HepG2 (cell line): Measurements from ENCODE around the gene MBTPS2. TPM values are rescaled to one million over a fixed set of nuclear protein-coding genes. Genes with fewer than 3 reads are reported as not detected.
"Not testable (repeated sequence)": the region's sequence is repeated elsewhere in the genome, so short reads cannot be mapped to it uniquely, and the experiment has no call there.

Source experiments
- ATAC-seq: fragments of 200-7000 bp; cut with Tn5 transposase; 3 replicates; pipeline ENCODE4 v1.9.1; 2020; ENCODE audit warnings: mild to moderate bottlenecking, moderate library complexity
- BruUV-seq: library from RNA; stranded (reverse); fragments of 400-500 nt; replicated peaks from 2 replicates; lab custom pipeline; 2021; lab: Mats Ljungman, UMichigan
- CTCF ChIA-PET: fragments of 300-600 bp; formaldehyde crosslinking; extraction: SDS; loops from one replicate; lab custom pipeline; 2021; ENCODE audit warnings: low total read pairs, inconsistent platforms, low intra/inter-chr PET ratio; lab: Yijun Ruan, JAX
- POLR2A ChIA-PET: fragments of 350-600 bp; sonication (Branson Sonifier 250); formaldehyde crosslinking; loops from one replicate; lab custom pipeline; 2020; ENCODE audit warnings: antibody characterized with exemption, inconsistent platforms; lab: Yijun Ruan, JAX
- DNase-seq: peaks from one replicate; pipeline ENCODE4 v3.0.0-alpha.2; 2015; ENCODE audit warnings: low spot score
- FAIRE-seq: peaks from 3 replicates; lab custom pipeline; 2011; peaks lifted over from hg19 to GRCh38; lab: Jason Lieb, UNC
- H2AFZ ChIP-seq: one replicate; pipeline ENCODE4 v1.6.1; 2011; ENCODE audit warnings: low read length, inconsistent platforms
- H3K27ac ChIP-seq: fragments of 300-600 bp; 3 replicates; pipeline ENCODE4 v1.8.0; 2011; ENCODE audit warnings: mixed run types, mild to moderate bottlenecking, mixed read lengths, low read length, inconsistent platforms; ENCODE audit not compliant: insufficient read depth; ENCODE audit errors: extremely low read length
- H3K27me3 ChIP-seq, 2 experiments: fragments of 200-600 bp in 1 of 2; 2 replicates in 1 of 2; 3 replicates in 1 of 2; pipeline versions ENCODE4 v1.6.0 to v1.8.0; 2011; ENCODE audit warnings: low read length in 2 of 2, mild to moderate bottlenecking in 2 of 2, moderate library complexity in 2 of 2, inconsistent platforms in 1 of 2; ENCODE audit not compliant: insufficient read depth in 2 of 2, control insufficient read depth in 1 of 2
- H3K36me3 ChIP-seq, 2 experiments: fragments of 200-600 bp in 1 of 2; replicated peaks in 1 of 2; 2 replicates in 1 of 2; 3 replicates in 1 of 2; pipeline versions ENCODE4 v1.5.1 to v1.8.0; 2011; ENCODE audit warnings: low read length in 2 of 2, inconsistent platforms in 1 of 2; ENCODE audit not compliant: insufficient read depth in 2 of 2, control insufficient read depth in 1 of 2
- H3K4me1 ChIP-seq: 2 replicates; pipeline ENCODE4 v1.5.1; 2012; ENCODE audit warnings: low read length, inconsistent platforms; ENCODE audit not compliant: insufficient read depth
- H3K4me2 ChIP-seq: 2 replicates; pipeline ENCODE4 v1.6.0; 2011; ENCODE audit warnings: low read depth, low read length, inconsistent platforms
- H3K4me3 ChIP-seq, 3 experiments: fragments of 200-600 bp in 1 of 3; sonication (generic), shearing (Covaris generic) in 1 of 3; replicated peaks in 1 of 3; 2 replicates each; pipeline ENCODE4 v1.5.1; 2011 to 2016; ENCODE audit warnings: low read length in 3 of 3, inconsistent platforms in 2 of 3, low read depth in 2 of 3, mild to moderate bottlenecking in 2 of 3, control low read depth in 1 of 3, mixed read lengths in 1 of 3; ENCODE audit not compliant: insufficient read depth in 1 of 3
- H3K79me2 ChIP-seq: one replicate; pipeline ENCODE4 v1.6.1; 2011; ENCODE audit warnings: low read length, inconsistent platforms; ENCODE audit not compliant: insufficient read depth
- H3K9ac ChIP-seq: 2 replicates; pipeline ENCODE4 v1.6.0; 2011; ENCODE audit warnings: mild to moderate bottlenecking, low read depth, low read length, inconsistent platforms; ENCODE audit not compliant: insufficient read depth
- H3K9me3 ChIP-seq: 2 replicates; pipeline ENCODE4 v1.5.1; 2012; ENCODE audit warnings: mild to moderate bottlenecking, low read length
- H4K20me1 ChIP-seq: 2 replicates; pipeline ENCODE4 v1.6.0; 2011; ENCODE audit warnings: inconsistent platforms, mild to moderate bottlenecking, low read length, moderate library complexity; ENCODE audit not compliant: insufficient read depth
- CBFB ChIP-seq: sonication (generic); formaldehyde crosslinking; IDR thresholded peaks from 2 replicates; pipeline ENCODE4 v1.4.0; 2020; ENCODE audit warnings: missing genetic modification reagents
- CREB1 ChIP-seq, 2 experiments: fragments of 450-650 bp in 1 of 2; IDR thresholded peaks; 2 replicates each; pipeline ENCODE4 v1.6.1; 2016 to 2017; ENCODE audit warnings: control low read depth in 1 of 2, mild to moderate bottlenecking in 1 of 2, missing compliant biosample characterization in 1 of 2, missing genetic modification characterization in 1 of 2
- CREM ChIP-seq, 2 experiments: sonication (generic) in 1 of 2; formaldehyde crosslinking in 1 of 2; IDR thresholded peaks; 2 replicates each; pipeline versions ENCODE4 v1.4.0 to v1.6.1; 2016 to 2020; ENCODE audit warnings: antibody characterized with exemption in 1 of 2, mild to moderate bottlenecking in 1 of 2, missing genetic modification reagents in 1 of 2
- ETV5 ChIP-seq: IDR thresholded peaks from 2 replicates; pipeline ENCODE4 v1.6.1; 2018; ENCODE audit warnings: missing biosample characterization, missing genetic modification reagents, inconsistent platforms, borderline replicate concordance
- MATR3 ChIP-seq: sonication (generic); formaldehyde crosslinking; IDR thresholded peaks from 2 replicates; pipeline ENCODE4 v1.4.0; 2020; ENCODE audit warnings: missing genetic modification reagents
- NRL ChIP-seq: sonication (generic); formaldehyde crosslinking; IDR thresholded peaks from 2 replicates; pipeline ENCODE4 v1.5.0; 2020; ENCODE audit warnings: missing genetic modification reagents, mild to moderate bottlenecking, moderate library complexity, borderline replicate concordance
- ZNF10 ChIP-seq: sonication (generic); formaldehyde crosslinking; IDR thresholded peaks from 2 replicates; pipeline ENCODE4 v1.4.0; 2020; ENCODE audit warnings: mild to moderate bottlenecking, low read depth, missing genetic modification reagents, borderline replicate concordance
- ZNF432 ChIP-seq: sonication (generic); formaldehyde crosslinking; IDR thresholded peaks from 2 replicates; pipeline ENCODE4 v1.5.0; 2020; ENCODE audit warnings: missing genetic modification reagents, mild to moderate bottlenecking, borderline replicate concordance
- ZNF570 ChIP-seq: sonication (generic); formaldehyde crosslinking; IDR thresholded peaks from 2 replicates; pipeline ENCODE4 v1.4.0; 2020; ENCODE audit warnings: mild to moderate bottlenecking, missing genetic modification reagents, borderline replicate concordance
- WGBS: methylation state at CpG from one replicate; pipeline ENCODE4 v1.1.6; 2017; ENCODE audit warnings: low lambda C conversion rate; 5-methylcytosine and 5-hydroxymethylcytosine counted together
- in situ Hi-C: cut with HindIII; loops from 2 replicates; pipeline ENCODE4 v1.10.0; 2017; ENCODE audit warnings: low pct_unique_long_range_greater_than_20kb; ENCODE audit not compliant: extremely low pct_ligation_motif_present
- intact Hi-C: fragments of 100-400 bp; cut with micrococcal nuclease; formaldehyde crosslinking; loops from one replicate; pipeline ENCODE4 v1.10.0; 2022; ENCODE audit not compliant: unreplicated experiment
- polyA plus RNA-seq, 8 experiments: library from polyadenylated mRNA; depleted of rRNA in 3 of 8; stranded (reverse) in 7 of 8; unstranded in 1 of 8; fragments of >200 nt; fragmentation: Illumina TruSeq in 4 of 8; extraction: Trizol in 4 of 8; gene quantifications; 2 replicates each; pipeline versions ENCODE4 v1.2.1 to v1.2.3, GENCODE V29; 2011 to 2016; ENCODE audit warnings: low read depth in 4 of 8, missing spikeins in 1 of 8, mixed read lengths in 1 of 8; ENCODE audit not compliant: insufficient read depth in 1 of 8
- total RNA-seq, 5 experiments: library from RNA; depleted of rRNA; stranded (reverse); fragments of >200 nt; fragmentation: Illumina TruSeq; extraction: Trizol; gene quantifications; 2 replicates each; pipeline ENCODE4 v1.2.3, GENCODE V29; 2016; ENCODE audit warnings: low read depth in 1 of 5
- TF ChIP-seq, protein P1 (sequence below): sonication (generic); formaldehyde crosslinking; IDR thresholded peaks from 2 replicates; pipeline ENCODE4 v1.9.0; 2021; ENCODE audit warnings: missing genetic modification reagents, mild to moderate bottlenecking, borderline replicate concordance
- TF ChIP-seq, protein P2 (sequence below): sonication (generic); formaldehyde crosslinking; IDR thresholded peaks from 2 replicates; pipeline ENCODE4 v1.5.0; 2020; ENCODE audit warnings: missing genetic modification reagents
- TF ChIP-seq, protein P3 (sequence below): sonication (generic); formaldehyde crosslinking; conservative IDR thresholded peaks from 2 replicates; pipeline ENCODE4 v1.8.0; 2022; ENCODE audit warnings: low read depth, missing genetic modification reagents

Gene MBTPS2
- total and polyA plus RNA-seq, 2 of the 13 experiments (the other 11 are each of a cell fraction or from before 2014, with no cell fraction given), result 5.7 to 14.4 TPM

DNA sequence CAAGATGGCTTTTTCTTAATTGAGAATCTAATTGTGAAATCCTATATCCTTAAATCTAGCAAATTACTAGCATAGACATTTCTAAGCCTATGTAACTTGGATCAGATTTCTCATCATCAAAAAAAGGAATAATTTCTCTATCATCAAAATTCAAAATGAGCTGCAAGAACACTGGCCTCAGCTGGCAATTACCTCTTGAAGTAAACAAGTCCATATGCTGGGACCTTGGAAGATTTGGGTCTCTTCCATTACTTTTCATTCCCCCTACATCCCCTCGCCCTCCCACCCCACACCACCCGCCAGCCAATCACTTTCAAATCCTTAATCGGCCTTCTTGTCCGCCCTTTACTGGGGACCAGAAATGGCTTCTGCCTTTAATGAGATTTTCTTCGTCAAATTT is 23.3 kb upstream of the MBTPS2 start:
- no TSS peak for BruUV-seq
- H3K9ac ChIP-seq, result no peak overlapping the region
- peaks cover 24% of the 10 kb centered on the region for H3K4me1 ChIP-seq
- ChIA-PET POLR2A (no interaction called here), CTCF (no interaction called here)
- H3K36me3 ChIP-seq, result no peaks in the 10 kb centered on the region
- no peak overlapping the region for H2AFZ ChIP-seq
- no peaks in the 10 kb centered on the region for H3K27me3 ChIP-seq
- no peaks in the 10 kb centered on the region for H3K79me2 ChIP-seq
- intact Hi-C loops, result no loop called here
- DNase-seq, result no peak
- H4K20me1 ChIP-seq, result no peaks in the 10 kb centered on the region
- in situ Hi-C loops, result no loop called here
- no peak overlapping the region for H3K4me2 ChIP-seq
- 90% methylated on average over 5 of the region's 5 CpGs for WGBS
- no peak overlapping the region for H3K27ac ChIP-seq
- TF ChIP-seq CREB1 (IDR thresholded peaks at IDR 0.05) (no peak), CREB1 (CRISPR knock-in tag; IDR thresholded peaks at IDR 0.05) (no peak), ZNF10 (CRISPR knock-in tag) (no peak), ZNF432 (CRISPR knock-in tag) (no peak), MATR3 (CRISPR knock-in tag) (no peak), CBFB (no peak), CREM (IDR thresholded peaks at IDR 0.05) (no peak), CREM (CRISPR knock-in tag; IDR thresholded peaks at IDR 0.05) (no peak), ETV5 (CRISPR knock-in tag) (no peak), ZNF570 (CRISPR knock-in tag) (no peak), NRL (CRISPR knock-in tag) (no peak)
- TF ChIP-seq, protein P1, sequence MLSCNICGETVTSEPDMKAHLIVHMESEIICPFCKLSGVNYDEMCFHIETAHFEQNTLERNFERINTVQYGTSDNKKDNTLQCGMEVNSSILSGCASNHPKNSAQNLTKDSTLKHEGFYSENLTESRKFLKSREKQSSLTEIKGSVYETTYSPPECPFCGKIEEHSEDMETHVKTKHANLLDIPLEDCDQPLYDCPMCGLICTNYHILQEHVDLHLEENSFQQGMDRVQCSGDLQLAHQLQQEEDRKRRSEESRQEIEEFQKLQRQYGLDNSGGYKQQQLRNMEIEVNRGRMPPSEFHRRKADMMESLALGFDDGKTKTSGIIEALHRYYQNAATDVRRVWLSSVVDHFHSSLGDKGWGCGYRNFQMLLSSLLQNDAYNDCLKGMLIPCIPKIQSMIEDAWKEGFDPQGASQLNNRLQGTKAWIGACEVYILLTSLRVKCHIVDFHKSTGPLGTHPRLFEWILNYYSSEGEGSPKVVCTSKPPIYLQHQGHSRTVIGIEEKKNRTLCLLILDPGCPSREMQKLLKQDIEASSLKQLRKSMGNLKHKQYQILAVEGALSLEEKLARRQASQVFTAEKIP (CRISPR knock-in tag), result no peak
- TF ChIP-seq, protein P2, sequence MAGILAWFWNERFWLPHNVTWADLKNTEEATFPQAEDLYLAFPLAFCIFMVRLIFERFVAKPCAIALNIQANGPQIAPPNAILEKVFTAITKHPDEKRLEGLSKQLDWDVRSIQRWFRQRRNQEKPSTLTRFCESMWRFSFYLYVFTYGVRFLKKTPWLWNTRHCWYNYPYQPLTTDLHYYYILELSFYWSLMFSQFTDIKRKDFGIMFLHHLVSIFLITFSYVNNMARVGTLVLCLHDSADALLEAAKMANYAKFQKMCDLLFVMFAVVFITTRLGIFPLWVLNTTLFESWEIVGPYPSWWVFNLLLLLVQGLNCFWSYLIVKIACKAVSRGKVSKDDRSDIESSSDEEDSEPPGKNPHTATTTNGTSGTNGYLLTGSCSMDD (CRISPR knock-in tag), result no peak
- TF ChIP-seq, protein P3, sequence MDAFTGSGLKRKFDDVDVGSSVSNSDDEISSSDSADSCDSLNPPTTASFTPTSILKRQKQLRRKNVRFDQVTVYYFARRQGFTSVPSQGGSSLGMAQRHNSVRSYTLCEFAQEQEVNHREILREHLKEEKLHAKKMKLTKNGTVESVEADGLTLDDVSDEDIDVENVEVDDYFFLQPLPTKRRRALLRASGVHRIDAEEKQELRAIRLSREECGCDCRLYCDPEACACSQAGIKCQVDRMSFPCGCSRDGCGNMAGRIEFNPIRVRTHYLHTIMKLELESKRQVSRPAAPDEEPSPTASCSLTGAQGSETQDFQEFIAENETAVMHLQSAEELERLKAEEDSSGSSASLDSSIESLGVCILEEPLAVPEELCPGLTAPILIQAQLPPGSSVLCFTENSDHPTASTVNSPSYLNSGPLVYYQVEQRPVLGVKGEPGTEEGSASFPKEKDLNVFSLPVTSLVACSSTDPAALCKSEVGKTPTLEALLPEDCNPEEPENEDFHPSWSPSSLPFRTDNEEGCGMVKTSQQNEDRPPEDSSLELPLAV, result no peak
- TF ChIP-seq, all 625 proteins: peak for 0
- ATAC-seq (no peak), FAIRE-seq (no peak)
- Histone ChIP-seq H3K4me3 (no peak overlapping the region), H3K9me3 (peaks cover 6% of the 10 kb centered on the region; the same call in 1 of the 2 replicates)

DNA sequence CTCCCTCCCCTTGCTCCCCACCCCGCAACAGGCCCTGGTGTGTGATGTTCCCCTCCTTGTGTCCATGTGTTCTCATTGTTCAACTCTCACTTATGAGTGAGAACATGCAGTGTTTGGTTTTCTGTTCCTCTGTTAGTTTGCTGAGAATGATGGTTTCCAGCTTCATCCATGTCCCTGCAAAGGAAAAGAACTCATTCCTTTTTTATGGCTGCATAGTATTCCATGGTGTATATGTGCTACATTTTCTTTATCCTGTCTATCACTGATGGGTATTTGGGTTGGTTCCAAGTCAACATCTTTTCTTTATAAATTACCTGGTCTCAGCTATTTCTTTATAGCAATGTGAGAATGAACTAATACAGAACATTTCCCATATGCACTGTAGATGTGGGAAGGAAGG is 19.2 kb upstream of the MBTPS2 start:
- intact Hi-C loops, result not testable (repeated sequence)

More for the DNA sequence above, 19.2 kb upstream of the MBTPS2 start:
- H3K4me2 ChIP-seq, in situ Hi-C loops, POLR2A ChIA-PET, H3K27me3 ChIP-seq, H3K4me3 ChIP-seq, BruUV-seq, H3K27ac ChIP-seq, H3K9ac ChIP-seq, H3K9me3 ChIP-seq, ATAC-seq, H4K20me1 ChIP-seq, H2AFZ ChIP-seq, H3K36me3 ChIP-seq, H3K79me2 ChIP-seq, FAIRE-seq, CTCF ChIA-PET, DNase-seq: not testable (repeated sequence)
- 100% methylated on average over 1 of the region's 1 CpG for WGBS
- peaks cover 20% of the 10 kb centered on the region for H3K4me1 ChIP-seq
